NCI-H187 (cell line): ENCODE results near the gene CEP290.
"Not testable (repeated sequence)": the region's sequence is repeated elsewhere in the genome, so short reads cannot be mapped to it uniquely, and the experiment has no call there.

Source experiments
- DNase-seq, 2 experiments: peaks; one replicate each; lab custom pipeline; 2025; lab: John Stamatoyannopoulos, UW

CEP290 gene

DNA sequence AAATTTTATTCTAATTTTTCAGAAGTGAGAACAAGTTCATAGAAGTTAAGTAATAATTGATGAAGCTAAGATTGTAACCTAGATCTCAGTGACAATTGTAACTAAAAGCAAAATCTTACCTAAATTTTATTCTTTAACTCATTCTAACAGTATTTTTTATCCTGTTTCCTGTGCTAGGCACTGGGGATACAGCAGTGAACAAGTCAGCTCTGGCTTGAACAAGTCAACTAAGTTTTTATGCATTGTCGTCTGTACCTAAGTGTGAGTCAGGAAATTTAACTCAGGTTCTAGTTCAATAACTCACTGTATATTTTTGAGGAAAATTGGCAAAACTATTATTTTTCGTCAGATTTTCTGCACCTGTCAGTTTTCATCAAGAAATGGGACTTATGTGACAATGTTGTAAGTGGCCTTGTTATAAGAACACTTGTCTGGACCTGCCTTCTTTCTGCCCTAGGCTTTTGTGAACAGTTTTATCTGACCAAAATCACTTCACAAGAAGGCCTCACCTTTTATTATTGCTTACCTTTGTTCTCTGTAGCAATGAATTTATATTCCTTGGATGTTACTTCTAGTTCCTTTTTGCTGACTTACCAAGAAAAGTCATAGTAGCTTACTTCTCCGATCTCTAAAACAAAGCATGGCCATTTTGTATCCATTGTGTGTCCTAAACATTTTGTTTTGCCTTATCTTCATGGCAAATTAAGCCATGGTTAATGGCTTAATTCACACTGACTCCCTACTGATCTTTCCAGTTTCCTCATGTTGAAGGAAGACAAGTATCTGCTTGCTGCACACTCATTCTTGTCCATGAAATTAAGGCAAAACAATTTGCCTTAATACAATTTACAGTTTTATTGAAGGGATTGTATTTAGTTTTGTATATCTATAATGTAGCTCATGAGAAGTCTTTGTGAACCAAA lies 2.9 kb upstream of the CEP290 start:
- no peak for DNase-seq

DNA sequence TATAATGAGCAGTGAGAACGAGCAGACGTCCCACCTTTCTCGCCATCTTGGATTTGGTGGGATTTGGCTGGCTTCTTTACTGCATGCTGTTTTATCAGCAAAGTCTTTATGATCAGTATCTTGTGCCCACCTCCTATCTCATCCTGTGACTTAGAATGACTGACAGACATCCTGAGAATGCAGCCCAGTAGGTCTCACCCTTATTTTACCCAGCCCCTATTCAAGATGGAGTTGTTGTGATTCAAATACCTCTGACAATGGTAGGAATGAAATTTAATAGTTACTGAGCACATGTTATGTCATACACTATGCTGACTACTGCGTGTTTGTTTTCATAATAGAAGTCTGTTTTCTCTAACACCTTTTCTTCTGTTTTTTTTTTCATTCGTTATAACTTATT lies 2.1 kb upstream of the CEP290 start:
- no peak for DNase-seq

DNA sequence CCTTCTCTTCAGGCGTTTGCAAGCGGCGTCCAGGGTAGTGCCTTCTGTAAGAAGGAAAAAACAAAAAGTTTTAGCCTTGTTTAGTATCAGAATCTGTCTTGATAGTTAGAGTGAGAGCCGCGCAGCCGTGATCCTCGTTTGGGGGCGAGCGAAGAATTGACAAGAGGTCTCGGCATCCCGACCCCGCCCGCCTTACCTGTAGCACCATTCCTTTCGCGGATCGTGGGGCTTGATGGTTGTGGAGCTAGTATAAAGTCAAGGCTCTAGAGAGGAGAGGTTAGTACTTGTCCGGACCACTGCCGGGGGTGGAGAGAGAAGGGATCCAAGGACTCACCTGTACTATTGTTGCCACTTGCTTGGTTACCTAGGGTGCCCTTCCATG lies 713 bp upstream of the CEP290 start:
- DNase-seq = peak in 1 of 2 experiments; percentile 53

- DNase-seq = no peak
Observed at GRCh38 chr12:88141425-88141773, 489 bp downstream of the CEP290 start.

DNA sequence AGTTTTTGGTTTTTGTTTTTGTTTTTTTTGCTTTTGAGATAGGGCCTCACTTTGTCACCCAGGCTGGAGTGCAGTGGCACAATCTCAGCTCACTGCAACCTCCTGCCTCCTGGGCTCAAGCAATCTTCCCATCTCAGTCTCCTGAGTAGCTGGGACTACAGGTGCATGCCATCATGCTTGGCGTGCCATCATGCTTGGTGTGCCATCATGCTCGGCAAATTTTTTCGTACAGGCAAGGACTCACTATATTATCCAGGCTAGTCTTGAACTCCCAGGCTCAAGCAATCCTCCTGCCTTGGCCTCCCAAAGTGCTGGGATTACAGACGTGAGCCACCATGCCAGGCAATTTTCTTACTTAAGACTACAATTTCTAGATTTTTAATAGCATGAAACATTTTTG lies 2.2 kb downstream of the CEP290 start:
- DNase-seq = not testable (repeated sequence)

DNA sequence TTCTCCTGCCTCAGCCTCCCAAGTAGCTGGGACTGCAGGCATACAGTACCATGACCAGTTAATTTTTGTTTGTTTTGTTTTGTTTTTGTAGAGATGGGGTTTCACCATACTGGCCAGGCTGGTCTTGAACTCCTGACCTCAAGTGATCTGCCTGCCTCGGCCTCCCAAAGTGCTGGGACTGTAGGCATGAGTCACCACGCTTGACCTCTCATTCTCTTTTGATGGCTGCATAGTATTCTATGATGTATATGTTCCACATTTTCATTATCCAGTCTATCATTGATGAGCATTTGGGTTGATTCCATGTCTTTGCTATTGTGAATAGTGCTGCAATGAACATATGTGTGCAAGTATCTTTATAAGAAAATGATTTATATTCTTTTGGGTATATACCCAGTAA lies 8.7 kb downstream of the CEP290 start:
- DNase-seq = not testable (repeated sequence)

DNA sequence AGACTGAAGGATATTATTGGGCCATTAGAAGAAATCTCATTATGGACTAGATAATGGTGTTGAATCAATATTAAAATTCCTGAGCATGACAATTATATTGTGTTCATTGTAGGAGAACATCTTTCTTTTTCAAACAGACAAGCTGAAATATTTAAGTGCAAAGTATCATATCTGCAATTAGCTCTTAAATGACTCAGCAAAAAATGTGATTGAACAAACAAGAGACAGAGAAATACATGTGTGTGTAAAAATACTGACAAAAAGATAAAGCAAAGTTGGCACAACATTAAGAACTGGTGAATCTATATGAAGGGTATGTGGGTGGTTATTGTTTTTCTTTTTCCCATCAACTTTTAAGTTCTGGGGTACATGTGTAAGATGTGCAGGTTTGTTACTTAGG lies 9.5 kb downstream of the CEP290 start:
- no peak for DNase-seq

- no peak for DNase-seq
Observed at GRCh38 chr12:88127855-88128254, 14.0 kb downstream of the CEP290 start.

DNA sequence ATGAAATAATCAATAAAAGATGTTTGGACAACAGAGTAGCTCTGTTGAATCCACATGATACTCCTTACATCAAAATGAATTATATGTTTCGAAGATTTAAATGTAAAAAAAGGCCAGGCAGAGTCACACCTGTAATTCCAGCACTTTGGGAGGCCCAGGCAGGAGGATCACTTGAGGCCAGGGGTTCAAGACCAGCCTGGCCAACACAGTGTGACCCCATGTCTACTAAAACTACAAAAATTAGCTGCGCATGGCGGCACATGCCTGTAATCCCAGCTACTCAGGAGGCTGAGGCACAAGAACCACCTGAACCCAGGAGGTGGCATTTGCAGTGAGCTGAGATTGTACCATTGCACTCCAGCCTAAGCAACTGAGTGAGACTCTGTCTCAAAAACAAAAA lies 14.8 kb downstream of the CEP290 start:
- DNase-seq = no peak

DNA sequence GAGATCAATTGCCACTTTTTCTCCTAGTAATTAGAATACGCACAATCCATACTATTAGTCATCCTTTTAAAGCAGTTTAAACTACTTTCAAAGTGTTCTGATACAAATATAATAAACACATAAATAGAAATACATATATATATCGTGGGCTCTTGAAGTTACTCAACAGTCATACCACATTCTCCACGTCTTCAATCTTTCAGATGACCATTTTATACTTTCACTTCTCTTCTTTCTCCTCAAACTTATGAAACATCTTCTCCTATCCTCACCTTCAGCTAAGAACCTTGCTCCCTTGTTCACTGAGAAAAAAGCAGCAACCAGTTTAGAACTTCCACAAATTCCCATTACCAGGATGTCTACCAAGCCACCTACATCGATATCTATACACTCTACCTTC lies 19.2 kb downstream of the CEP290 start:
- no peak for DNase-seq

GRCh38 chr12:88113871-88114270 lies 28.0 kb downstream of the CEP290 start:
- DNase-seq = no peak

DNA sequence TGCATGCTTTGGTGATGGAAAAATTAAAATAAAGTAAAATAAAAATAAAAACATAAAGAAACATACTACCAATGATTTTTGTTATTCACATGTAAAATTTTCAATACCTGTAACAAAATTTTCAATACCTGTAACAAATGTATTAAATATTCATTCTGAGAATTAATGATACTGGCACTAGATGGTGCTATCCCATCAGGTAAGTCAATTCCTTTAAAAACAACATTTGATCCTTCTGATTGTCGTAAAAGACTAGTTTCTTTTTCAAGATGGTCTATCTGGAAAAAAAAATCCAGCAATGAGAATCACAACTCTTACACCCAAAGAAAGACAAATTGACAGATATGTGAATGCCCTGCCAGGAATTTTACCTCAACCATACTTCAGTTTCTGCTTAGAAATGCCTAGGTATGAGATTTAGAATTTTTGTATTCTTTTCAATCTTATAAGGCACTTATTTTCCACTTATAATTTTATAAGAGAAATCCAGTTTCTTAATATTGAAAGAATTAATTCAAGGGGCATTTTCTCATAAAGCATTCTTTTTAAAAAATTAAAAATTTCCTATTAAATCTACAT lies 30.7 kb downstream of the CEP290 start:
- peak in 1 of 2 experiments; percentile 0 for DNase-seq

DNA sequence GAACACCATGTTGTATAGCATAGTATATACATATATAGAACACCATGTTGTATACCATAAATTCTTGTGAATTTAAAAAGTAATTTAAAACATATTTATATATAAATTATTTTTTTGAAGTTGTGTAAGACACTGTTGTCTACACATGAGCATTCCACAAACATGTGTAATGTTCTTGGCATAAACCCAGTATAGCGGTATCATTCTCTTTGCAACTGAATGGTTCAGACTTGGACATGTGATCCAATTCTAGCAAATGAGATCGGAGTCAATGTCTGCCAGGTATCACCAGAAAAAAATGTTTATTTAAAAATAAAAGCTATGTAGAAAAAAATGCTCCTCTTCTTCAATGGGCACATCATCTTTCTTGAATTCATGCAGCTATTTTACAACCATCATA lies 33.9 kb downstream of the CEP290 start:
- DNase-seq = no peak

DNA sequence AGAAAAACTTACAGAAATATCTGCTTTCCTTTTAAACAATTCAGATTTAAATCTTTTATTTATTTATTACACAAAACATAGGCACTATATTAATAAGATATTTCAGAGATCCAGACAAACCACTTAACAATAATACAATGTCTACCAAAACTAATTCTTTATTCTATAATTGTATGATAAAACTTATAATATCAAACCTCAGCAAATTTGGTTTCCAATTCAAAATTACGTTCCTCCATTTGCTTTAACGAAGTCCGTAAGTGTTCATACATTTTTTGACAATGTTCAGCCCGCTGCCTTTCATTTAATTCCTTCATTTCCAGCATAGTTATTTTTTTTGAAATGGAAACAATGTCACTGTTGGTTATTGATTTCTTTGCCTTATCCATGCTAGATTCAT lies 48.3 kb downstream of the CEP290 start:
- DNase-seq = no peak

- no peak for DNase-seq
Observed at GRCh38 chr12:88092771-88093170, 49.1 kb downstream of the CEP290 start.

- no peak for DNase-seq
Observed at GRCh38 chr12:88084210-88084609, 57.7 kb downstream of the CEP290 start.

GRCh38 chr12:88083634-88084033 lies 58.3 kb downstream of the CEP290 start:
- no peak for DNase-seq

GRCh38 chr12:88081247-88081646 lies 60.6 kb downstream of the CEP290 start:
- DNase-seq = no peak

- DNase-seq = no peak
Observed at GRCh38 chr12:88067301-88067700, 74.6 kb downstream of the CEP290 start.

- DNase-seq = no peak
Observed at GRCh38 chr12:88063375-88063774, 78.5 kb downstream of the CEP290 start.

GRCh38 chr12:88062474-88062873 lies 79.4 kb downstream of the CEP290 start:
- no peak for DNase-seq

DNA sequence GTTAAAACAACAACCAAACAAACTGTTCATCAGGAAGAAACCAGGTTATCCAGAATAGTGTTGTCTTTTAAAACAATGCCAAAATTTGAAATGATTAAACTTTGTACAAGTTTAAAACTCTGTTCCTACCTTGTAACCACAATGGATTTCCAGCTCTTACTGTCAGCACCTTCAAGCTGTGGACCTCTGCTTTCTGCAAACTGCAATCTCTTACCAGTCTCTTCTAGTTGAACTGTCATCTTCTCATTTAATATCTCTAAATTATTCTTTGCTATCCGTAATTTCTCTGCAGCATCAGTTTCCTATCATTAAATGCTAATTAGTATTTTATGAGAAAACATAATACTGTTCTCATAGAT lies 83.2 kb downstream of the CEP290 start:
- DNase-seq = no peak

GRCh38 chr12:88057994-88058718 lies 83.7 kb downstream of the CEP290 start:
- no peak for DNase-seq
